ENCODE results near the gene LRP1-AS.

Gene LRP1-AS

DNA sequence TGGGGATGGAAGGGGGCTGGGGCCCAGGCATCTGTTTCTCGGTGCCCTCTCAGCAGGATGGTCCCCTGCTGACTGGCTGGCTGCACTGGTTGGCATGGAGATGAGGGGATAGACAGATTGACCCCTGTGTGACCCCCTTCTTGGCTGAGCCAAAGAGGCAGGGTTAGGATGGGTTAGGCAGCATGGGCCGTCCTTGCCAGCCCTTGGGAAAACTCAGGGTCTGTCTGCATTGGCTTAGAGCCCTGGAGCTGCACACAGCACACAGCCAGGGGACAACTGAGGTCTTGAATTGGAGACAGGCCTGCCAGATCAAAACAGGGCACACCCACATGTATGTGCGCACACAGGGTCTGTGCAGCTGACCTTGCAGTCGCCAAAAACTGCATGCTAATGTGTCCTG, 11.2 kb upstream of the LRP1-AS start:
- DNase-seq = no peak

DNA sequence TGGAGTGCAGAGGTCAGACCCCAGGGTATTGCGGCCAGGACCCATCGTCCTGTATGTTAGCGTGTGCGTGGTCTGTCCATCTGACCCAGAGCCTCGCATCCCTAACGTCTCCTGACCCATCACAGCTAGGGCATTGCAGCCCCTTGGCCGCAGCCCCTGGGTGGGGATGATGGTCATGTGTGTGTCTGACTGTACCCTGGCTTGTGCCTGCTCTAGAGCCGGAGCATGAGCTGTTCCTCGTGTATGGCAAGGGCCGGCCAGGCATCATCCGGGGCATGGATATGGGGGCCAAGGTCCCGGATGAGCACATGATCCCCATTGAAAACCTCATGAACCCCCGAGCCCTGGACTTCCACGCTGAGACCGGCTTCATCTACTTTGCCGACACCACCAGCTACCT, 10.8 kb upstream of the LRP1-AS start:
- DNase-seq = no peak

- no peak for DNase-seq
Measured at GRCh38 chr12:57157588-57158173, 10.3 kb upstream of the LRP1-AS start.

GRCh38 chr12:57156701-57157403, 9.4 kb upstream of the LRP1-AS start:
- DNase-seq = no peak

DNA sequence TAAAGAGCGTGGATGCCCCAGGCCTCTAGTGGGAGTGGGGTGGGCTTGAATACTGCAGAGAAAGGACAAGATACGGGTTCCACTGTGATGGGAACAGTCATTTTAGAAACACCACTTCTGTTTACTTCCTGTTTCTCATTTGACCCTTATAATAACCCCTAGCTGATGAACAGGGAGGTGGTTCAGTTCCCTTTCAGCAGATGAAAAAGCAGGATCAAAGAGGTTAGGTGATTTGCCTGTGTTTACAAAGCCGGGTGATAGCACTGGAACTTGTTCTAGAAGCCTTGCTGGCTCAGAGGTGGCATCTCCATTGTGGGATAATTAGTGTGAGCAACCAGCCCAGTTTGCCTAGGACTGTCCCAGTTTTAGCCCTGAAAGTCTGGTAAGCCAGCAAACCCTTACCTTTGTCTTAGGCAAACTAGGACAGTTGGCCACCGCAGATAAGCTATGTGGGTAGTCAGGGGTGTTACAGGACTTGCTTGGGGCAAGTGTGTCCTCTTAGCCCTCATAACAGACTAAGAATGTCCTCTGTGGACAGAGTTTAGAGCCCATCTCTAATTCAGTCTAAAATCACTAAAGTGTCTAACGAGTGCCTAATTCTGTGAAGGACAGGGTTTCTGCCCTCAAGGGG, 7.5 kb upstream of the LRP1-AS start:
- DNase-seq = no peak

DNA sequence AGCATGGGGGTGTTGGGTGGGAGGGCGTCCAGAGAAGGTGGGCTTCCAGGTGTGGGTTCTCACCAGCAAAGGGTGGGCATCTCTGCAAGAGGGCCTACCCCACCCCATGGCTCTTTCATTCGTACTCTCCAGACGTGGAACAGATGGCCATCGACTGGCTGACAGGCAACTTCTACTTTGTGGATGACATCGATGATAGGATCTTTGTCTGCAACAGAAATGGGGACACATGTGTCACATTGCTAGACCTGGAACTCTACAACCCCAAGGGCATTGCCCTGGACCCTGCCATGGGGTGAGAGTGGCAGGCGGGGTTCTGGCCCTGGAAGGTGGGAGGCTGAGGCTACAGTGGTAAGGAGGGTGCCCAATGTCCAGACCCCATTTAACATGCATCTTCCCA, 6.7 kb upstream of the LRP1-AS start:
- no peak for DNase-seq

GRCh38 chr12:57153415-57153997, 6.1 kb upstream of the LRP1-AS start:
- no peak for DNase-seq

GRCh38 chr12:57152639-57153038, 5.2 kb upstream of the LRP1-AS start:
- no peak for DNase-seq

DNA sequence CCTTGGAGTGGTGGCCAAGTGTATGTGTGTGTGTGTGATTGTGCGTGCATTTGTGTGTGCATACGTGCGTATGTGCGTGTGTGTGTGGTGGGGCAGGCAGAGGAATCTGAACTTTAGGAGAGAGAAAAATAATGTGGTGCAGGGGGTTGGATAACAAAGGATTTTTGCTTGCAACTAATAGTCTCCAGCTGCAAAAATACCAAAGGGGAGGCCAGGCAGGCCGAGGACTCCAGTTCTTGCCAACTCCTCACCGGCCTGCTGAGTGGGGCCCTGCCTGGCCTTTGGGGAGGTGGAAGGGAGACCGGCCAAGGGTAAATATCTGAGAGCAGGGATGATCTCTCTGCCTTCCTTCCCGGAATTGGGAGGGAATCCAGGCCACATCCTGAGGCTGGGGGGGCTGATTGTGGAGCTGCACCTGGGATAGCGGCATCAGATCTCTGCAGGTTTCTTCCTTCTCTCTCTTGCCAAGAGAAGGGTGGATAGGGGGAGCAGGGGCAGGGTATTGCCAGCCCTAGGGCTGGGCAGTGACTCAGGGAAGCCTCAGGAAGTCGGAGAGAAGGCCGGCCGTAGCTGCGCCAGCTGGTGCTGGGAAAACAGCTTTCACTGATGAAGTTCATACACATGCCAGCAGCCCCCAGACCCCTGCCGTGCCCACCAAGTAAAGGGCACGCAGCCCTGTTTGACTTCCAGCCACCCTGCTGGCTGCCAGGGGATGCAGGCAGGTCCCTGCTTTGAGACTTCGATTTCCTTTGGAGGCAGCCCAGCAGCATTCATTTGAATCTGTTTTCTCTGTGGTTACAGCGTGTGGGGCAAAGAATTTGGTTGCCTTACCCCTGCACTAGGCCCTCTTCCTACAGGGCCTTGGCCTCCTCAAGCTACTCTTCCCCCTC, 4.6 kb upstream of the LRP1-AS start:
- DNase-seq = peak; percentile 26

- no peak for DNase-seq
Measured at GRCh38 chr12:57150400-57151000, 3.1 kb upstream of the LRP1-AS start.

GRCh38 chr12:57149245-57149900, 2.0 kb upstream of the LRP1-AS start:
- no peak for DNase-seq

- DNase-seq = no peak
Measured at GRCh38 chr12:57148469-57149244, 1.2 kb upstream of the LRP1-AS start.

GRCh38 chr12:57146092-57146491, 1.3 kb downstream of the LRP1-AS start:
- DNase-seq = no peak

GRCh38 chr12:57145460-57146059, 1.9 kb downstream of the LRP1-AS start:
- no peak for DNase-seq

GRCh38 chr12:57143454-57143853, 4.0 kb downstream of the LRP1-AS start:
- DNase-seq = no peak

GRCh38 chr12:57142727-57143126, 4.7 kb downstream of the LRP1-AS start:
- no peak for DNase-seq

DNA sequence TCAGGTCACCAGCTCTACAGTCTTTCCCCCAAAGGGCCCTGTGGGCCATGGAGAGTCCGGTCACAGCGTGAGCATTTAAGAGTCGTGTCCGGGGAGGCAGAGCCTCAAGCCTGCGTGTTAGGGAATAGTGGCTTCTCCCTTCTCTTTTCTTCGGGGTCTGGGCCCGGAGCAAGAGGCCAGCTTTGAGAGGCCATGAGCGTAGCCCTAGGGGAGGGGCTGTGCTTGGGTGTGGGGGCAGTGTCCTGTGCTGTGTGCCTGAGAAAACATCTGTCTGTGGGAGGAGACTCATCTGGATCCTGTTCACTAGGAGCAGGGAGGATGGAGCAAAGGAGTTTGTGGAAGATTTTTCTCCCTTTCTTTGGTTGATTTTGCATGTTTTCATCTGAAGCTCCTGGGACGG, 5.3 kb downstream of the LRP1-AS start:
- DNase-seq = no peak

GRCh38 chr12:57141249-57141648, 6.2 kb downstream of the LRP1-AS start:
- DNase-seq = no peak

DNA sequence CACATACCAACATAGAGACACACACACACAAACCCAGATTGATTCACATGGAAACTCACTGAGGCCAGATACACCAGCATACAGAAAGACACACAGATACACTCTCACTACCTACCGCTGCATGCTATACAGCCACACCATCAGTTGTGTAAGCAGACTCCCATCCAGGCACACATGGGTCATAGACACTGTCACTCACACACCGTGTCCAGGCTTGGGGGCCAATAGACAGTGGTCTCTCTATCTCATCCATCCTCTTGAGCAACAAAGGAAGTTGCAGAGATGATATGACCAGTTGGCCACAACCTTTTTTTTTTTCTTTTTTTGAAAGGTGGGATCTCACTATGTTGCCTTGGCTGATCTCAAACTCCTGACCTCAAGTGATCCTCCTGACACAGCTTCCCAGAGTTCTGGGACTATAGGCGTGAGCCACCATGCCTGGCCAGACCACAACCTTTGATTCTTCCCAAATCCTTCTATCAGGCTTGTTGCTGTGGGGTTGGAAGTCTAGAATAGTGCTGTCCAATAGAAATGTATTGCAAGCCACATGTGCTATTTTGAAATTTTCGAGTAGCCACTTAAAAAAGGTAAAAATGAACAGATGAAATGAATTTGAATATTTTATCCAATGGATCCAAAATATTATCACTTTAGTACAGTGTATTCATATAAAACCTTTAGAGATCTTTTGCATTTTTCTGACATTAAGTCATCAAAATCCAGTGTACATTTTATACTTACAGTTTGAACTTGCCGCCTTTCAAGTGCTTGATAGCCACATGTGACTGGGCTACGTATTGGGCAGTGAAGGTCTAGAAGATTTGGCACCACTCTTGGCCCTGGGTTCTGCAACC, 7.4 kb downstream of the LRP1-AS start:
- no peak for DNase-seq

Data from NCI-H146 (cell line).